ENCODE results near the gene LTB.

- TF ChIP-seq CTCF (conservative IDR thresholded peaks at IDR 0.05; ENCODE audit: low read depth, low read length) (no peak), ELK1 (IDR thresholded peaks at IDR 0.05; ENCODE audit: borderline replicate concordance, low read depth, low read length) (no peak), POLR2A (IDR thresholded peaks at IDR 0.05; ENCODE audit: low read depth, low read length) (no peak), MAZ (IDR thresholded peaks at IDR 0.05; ENCODE audit: borderline replicate concordance, low read depth, low read length) (no peak), RCOR1 (IDR thresholded peaks at IDR 0.05; ENCODE audit: insufficient replicate concordance, low read length) (no peak), CEBPB (IDR thresholded peaks at IDR 0.05; ENCODE audit: low read depth, low read length) (no peak), RAD21 (IDR thresholded peaks at IDR 0.05; ENCODE audit: low read length) (no peak), RFX5 (IDR thresholded peaks at IDR 0.05; ENCODE audit: low read depth, low read length) (no peak), BHLHE40 (IDR thresholded peaks at IDR 0.05; ENCODE audit: low read depth, low read length) (no peak), NFE2L2 (IDR thresholded peaks at IDR 0.05; ENCODE audit: low read depth, low read length) (no peak), USF2 (IDR thresholded peaks at IDR 0.05; ENCODE audit: low read depth, low read length) (no peak), MAFK (IDR thresholded peaks at IDR 0.05; ENCODE audit: low read depth, low read length) (no peak), CHD1 (IDR thresholded peaks at IDR 0.05; ENCODE audit: low read depth, low read length) (no peak)
These were observed 21.5 kb downstream of the LTB start for GRCh38 chr6:31560697-31561058.
